Suppressor macrophage treated with lipopolysaccharide for 1 hour (primary cell): ENCODE measurements around the gene TIPRL.

Source experiments
- DNase-seq, 3 donors: peaks; one replicate each; pipeline ENCODE4 v3.0.0-alpha.2; 2020 to 2022

Gene TIPRL

GRCh38 chr1:168178638-168179437, at the start of gene TIPRL:
Gene TIPRL, plus strand, starts transcription at chr1:168178962. Its CDS starts 116 bp downstream, at chr1:168179078.
- peak; percentile 98 to 99 (median 98) for DNase-seq

GRCh38 chr1:168129933-168130332, 48.8 kb upstream of the TIPRL start:
- no peak for DNase-seq

GRCh38 chr1:168134132-168134531, 44.6 kb upstream of the TIPRL start:
- DNase-seq: no peak

- no peak for DNase-seq
These were observed 44.1 kb upstream of the TIPRL start for GRCh38 chr1:168134642-168135041.

GRCh38 chr1:168135116-168135920, 43.4 kb upstream of the TIPRL start:
- no peak for DNase-seq

- peak in 2 of 3 donors; percentile 14 to 30 for DNase-seq
These were observed 42.6 kb upstream of the TIPRL start for GRCh38 chr1:168135921-168136708.

GRCh38 chr1:168136709-168137514, 41.9 kb upstream of the TIPRL start, which contains the start of gene GPR161:
Gene GPR161, minus strand, starts transcription at chr1:168136930. Its CDS starts 32,080 bp downstream, at chr1:168104850.
- peak; percentile 35 to 64 (median 42) for DNase-seq

GRCh38 chr1:168137515-168137821, 41.3 kb upstream of the TIPRL start:
- DNase-seq: peak in 1 of 3 donors; percentile 11

- DNase-seq: peak in 2 of 3 donors; percentile 20 to 49
These were observed 40.6 kb upstream of the TIPRL start for GRCh38 chr1:168138134-168138533.

GRCh38 chr1:168139070-168139469, 39.7 kb upstream of the TIPRL start:
- no peak for DNase-seq

- DNase-seq: peak in 1 of 3 donors; percentile 17
These were observed 36.8 kb upstream of the TIPRL start for GRCh38 chr1:168141871-168142385.

GRCh38 chr1:168145184-168146159, 33.3 kb upstream of the TIPRL start:
- DNase-seq: peak; percentile 90 to 96 (median 92)

GRCh38 chr1:168146160-168146539, 32.6 kb upstream of the TIPRL start:
- DNase-seq: peak in 1 of 3 donors; percentile 28

- no peak for DNase-seq
These were observed 32.1 kb upstream of the TIPRL start for GRCh38 chr1:168146626-168147025.

GRCh38 chr1:168148916-168149315, 29.8 kb upstream of the TIPRL start:
- DNase-seq: peak; percentile 74 to 92 (median 85)

GRCh38 chr1:168150283-168150682, 28.5 kb upstream of the TIPRL start:
- DNase-seq: no peak

GRCh38 chr1:168151935-168152334, 26.8 kb upstream of the TIPRL start:
- no peak for DNase-seq

GRCh38 chr1:168154707-168155106, 24.1 kb upstream of the TIPRL start:
- DNase-seq: peak; percentile 35 to 52 (median 38)

- no peak for DNase-seq
These were observed 22.9 kb upstream of the TIPRL start for GRCh38 chr1:168155910-168156309.

GRCh38 chr1:168157638-168158037, 21.1 kb upstream of the TIPRL start:
- DNase-seq: no peak

- DNase-seq: no peak
These were observed 19.5 kb upstream of the TIPRL start for GRCh38 chr1:168159251-168159650.
